ENCODE results near the gene SLMAP. TPM values are rescaled to one million over a fixed set of nuclear protein-coding genes. Genes with fewer than 3 reads are reported as not detected.

SLMAP gene
- total and polyA plus RNA-seq, 2 of the 13 experiments (the other 11 are each of a cell fraction or from before 2014, with no cell fraction given): 24.0 to 48.3 TPM

- Histone ChIP-seq H3K36me3 (replicated peaks in 1 of 2; ENCODE audit: control insufficient read depth in 1 of 2, insufficient read depth in 2 of 2, low read length in 2 of 2) (peaks cover 4 to 14% of the 10 kb centered on the region in 2 experiments; a peak in 4 of 5 replicates), H3K4me3 (replicated peaks in 1 of 3; ENCODE audit: insufficient read depth in 1 of 3, low read depth in 2 of 3, low read length in 3 of 3) (no peak overlapping the region), H3K27ac (ENCODE audit: extremely low read length, insufficient read depth, low read length) (no peak overlapping the region), H3K4me2 (ENCODE audit: low read depth, low read length) (no peak overlapping the region), H3K79me2 (ENCODE audit: insufficient read depth, low read length) (no peaks in the 10 kb centered on the region), H3K27me3 (ENCODE audit: control insufficient read depth in 1 of 2, insufficient read depth in 2 of 2, low read length in 2 of 2) (no peaks in the 10 kb centered on the region), H2AFZ (ENCODE audit: low read length) (no peak overlapping the region), H4K20me1 (ENCODE audit: insufficient read depth, low read length) (no peaks in the 10 kb centered on the region), H3K9ac (ENCODE audit: insufficient read depth, low read depth, low read length) (no peak overlapping the region), H3K9me3 (ENCODE audit: low read length) (no peaks in the 10 kb centered on the region), H3K4me1 (ENCODE audit: insufficient read depth, low read length) (no peaks in the 10 kb centered on the region)
- ChIA-PET POLR2A (no interaction called here), CTCF (ENCODE audit: low intra/inter-chr PET ratio, low total read pairs) (no interaction called here)
- in situ Hi-C loops (cut with HindIII; ENCODE audit: extremely low pct_ligation_motif_present, low pct_unique_long_range_greater_than_20kb) (loop anchor here (25.0 kb wide), 1 partner anchor 485 kb away; no protein-coding TSS in a partner anchor), intact Hi-C loops (cut with micrococcal nuclease; ENCODE audit: unreplicated experiment) (no loop called here)
- FAIRE-seq (no peak), DNase-seq (ENCODE audit: low spot score) (no peak), ATAC-seq (no peak)
- over 99% methylated on average over 4 of the region's 4 CpGs for WGBS (ENCODE audit: low lambda C conversion rate)
- no peak for TF ChIP-seq NCOA2 (CRISPR knock-in tag; IDR thresholded peaks at IDR 0.05)
- no peak for TF ChIP-seq CBFB (CRISPR knock-in tag; IDR thresholded peaks at IDR 0.05)
- TF ChIP-seq, protein P1, sequence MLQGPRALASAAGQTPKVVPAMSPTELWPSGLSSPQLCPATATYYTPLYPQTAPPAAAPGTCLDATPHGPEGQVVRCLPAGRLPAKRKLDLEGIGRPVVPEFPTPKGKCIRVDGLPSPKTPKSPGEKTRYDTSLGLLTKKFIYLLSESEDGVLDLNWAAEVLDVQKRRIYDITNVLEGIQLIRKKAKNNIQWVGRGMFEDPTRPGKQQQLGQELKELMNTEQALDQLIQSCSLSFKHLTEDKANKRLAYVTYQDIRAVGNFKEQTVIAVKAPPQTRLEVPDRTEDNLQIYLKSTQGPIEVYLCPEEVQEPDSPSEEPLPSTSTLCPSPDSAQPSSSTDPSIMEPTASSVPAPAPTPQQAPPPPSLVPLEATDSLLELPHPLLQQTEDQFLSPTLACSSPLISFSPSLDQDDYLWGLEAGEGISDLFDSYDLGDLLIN (CRISPR knock-in tag; IDR thresholded peaks at IDR 0.05; ENCODE audit: borderline replicate concordance): no peak
- TF ChIP-seq RFXAP (CRISPR knock-in tag; IDR thresholded peaks at IDR 0.05; ENCODE audit: borderline replicate concordance): no peak
- BruUV-seq (replicated peaks): no TSS peak
These were observed 116.5 kb downstream of the SLMAP start for GRCh38 chr3:57872606-57873005.

DNA sequence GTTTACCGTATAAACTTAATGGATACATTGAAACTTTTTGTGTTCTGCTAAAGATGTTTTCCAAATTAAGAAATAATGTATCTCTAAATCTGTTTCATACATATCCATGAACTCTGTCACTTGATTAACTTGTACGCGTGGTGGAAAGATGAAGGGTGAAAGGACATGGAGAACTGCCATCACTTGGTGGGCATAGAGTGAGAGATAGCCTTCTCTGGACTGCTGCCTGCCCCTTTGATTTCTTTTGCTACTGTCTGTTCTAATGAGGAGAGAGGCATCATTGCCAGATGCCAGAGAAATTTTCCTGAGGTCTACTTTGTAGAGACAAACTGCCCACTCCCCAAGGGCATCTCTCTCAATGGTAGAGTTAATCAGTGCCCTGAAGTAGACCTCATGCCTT lies 120.5 kb downstream of the SLMAP start:
- Histone ChIP-seq H3K4me2 (ENCODE audit: low read depth, low read length) (no peak overlapping the region), H3K36me3 (replicated peaks in 1 of 2; ENCODE audit: control insufficient read depth in 1 of 2, insufficient read depth in 2 of 2, low read length in 2 of 2) (peaks cover 4 to 6% of the 10 kb centered on the region in 2 experiments; a peak in 4 of 5 replicates), H3K4me1 (ENCODE audit: insufficient read depth, low read length) (no peaks in the 10 kb centered on the region), H3K79me2 (ENCODE audit: insufficient read depth, low read length) (no peaks in the 10 kb centered on the region), H3K9ac (ENCODE audit: insufficient read depth, low read depth, low read length) (no peak overlapping the region), H3K4me3 (replicated peaks in 1 of 3; ENCODE audit: insufficient read depth in 1 of 3, low read depth in 2 of 3, low read length in 3 of 3) (no peak overlapping the region), H3K9me3 (ENCODE audit: low read length) (no peaks in the 10 kb centered on the region), H3K27ac (ENCODE audit: extremely low read length, insufficient read depth, low read length) (no peak overlapping the region), H4K20me1 (ENCODE audit: insufficient read depth, low read length) (no peaks in the 10 kb centered on the region), H3K27me3 (ENCODE audit: control insufficient read depth in 1 of 2, insufficient read depth in 2 of 2, low read length in 2 of 2) (no peaks in the 10 kb centered on the region), H2AFZ (ENCODE audit: low read length) (no peak overlapping the region)
- CTCF ChIA-PET (ENCODE audit: low intra/inter-chr PET ratio, low total read pairs): no interaction called here
- intact Hi-C loops (cut with micrococcal nuclease; ENCODE audit: unreplicated experiment) (no loop called here), in situ Hi-C loops (cut with HindIII; ENCODE audit: extremely low pct_ligation_motif_present, low pct_unique_long_range_greater_than_20kb) (no loop called here)
- DNase-seq (ENCODE audit: low spot score) (no peak), FAIRE-seq (no peak), ATAC-seq (no peak)
- no TSS peak for BruUV-seq (replicated peaks)
- POLR2A ChIA-PET: no interaction called here
- 96% methylated on average over 3 of the region's 3 CpGs for WGBS (ENCODE audit: low lambda C conversion rate)
- TF ChIP-seq ZBTB40 (IDR thresholded peaks at IDR 0.05) (no peak), ZBTB40 (CRISPR knock-in tag; IDR thresholded peaks at IDR 0.05) (no peak)
- TF ChIP-seq, protein P2, sequence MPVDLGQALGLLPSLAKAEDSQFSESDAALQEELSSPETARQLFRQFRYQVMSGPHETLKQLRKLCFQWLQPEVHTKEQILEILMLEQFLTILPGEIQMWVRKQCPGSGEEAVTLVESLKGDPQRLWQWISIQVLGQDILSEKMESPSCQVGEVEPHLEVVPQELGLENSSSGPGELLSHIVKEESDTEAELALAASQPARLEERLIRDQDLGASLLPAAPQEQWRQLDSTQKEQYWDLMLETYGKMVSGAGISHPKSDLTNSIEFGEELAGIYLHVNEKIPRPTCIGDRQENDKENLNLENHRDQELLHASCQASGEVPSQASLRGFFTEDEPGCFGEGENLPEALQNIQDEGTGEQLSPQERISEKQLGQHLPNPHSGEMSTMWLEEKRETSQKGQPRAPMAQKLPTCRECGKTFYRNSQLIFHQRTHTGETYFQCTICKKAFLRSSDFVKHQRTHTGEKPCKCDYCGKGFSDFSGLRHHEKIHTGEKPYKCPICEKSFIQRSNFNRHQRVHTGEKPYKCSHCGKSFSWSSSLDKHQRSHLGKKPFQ (CRISPR knock-in tag; IDR thresholded peaks at IDR 0.05; ENCODE audit: insufficient replicate concordance): no peak
